Non-pigmented ciliary epithelial cell (primary cell): ENCODE results near the gene GNAI2.
"Not testable (repeated sequence)": the region's sequence is repeated elsewhere in the genome, so short reads cannot be mapped to it uniquely, and the experiment has no call there.

Source experiments
- DNase-seq: peaks from one replicate; pipeline ENCODE4 v3.0.0-alpha.2; 2010; ENCODE audit warnings: low read depth

The GNAI2 gene

GRCh38 chr3:50264383-50264963, 28.5 kb downstream of the GNAI2 start:
- DNase-seq = peak; percentile 80

- DNase-seq = no peak
These were observed 29.0 kb downstream of the GNAI2 start for GRCh38 chr3:50264964-50265485.

- DNase-seq = no peak
These were observed 29.6 kb downstream of the GNAI2 start for GRCh38 chr3:50265571-50265970.

GRCh38 chr3:50266017-50266416, 30.0 kb downstream of the GNAI2 start:
- no peak for DNase-seq

GRCh38 chr3:50266836-50267235, 30.8 kb downstream of the GNAI2 start:
- DNase-seq = no peak

GRCh38 chr3:50267280-50267913, 31.4 kb downstream of the GNAI2 start:
- DNase-seq = no peak

GRCh38 chr3:50268276-50268675, 32.3 kb downstream of the GNAI2 start:
- DNase-seq = no peak

- no peak for DNase-seq
These were observed 32.9 kb downstream of the GNAI2 start, which contains the start of gene SEMA3B for GRCh38 chr3:50268703-50269451. Gene SEMA3B, plus strand, starts transcription at chr3:50269147. Its CDS starts 94 bp downstream, at chr3:50269241.

- no peak for DNase-seq
These were observed 33.5 kb downstream of the GNAI2 start for GRCh38 chr3:50269460-50269859.

GRCh38 chr3:50269977-50270413, 34.0 kb downstream of the GNAI2 start:
- no peak for DNase-seq

GRCh38 chr3:50270422-50271224, 34.6 kb downstream of the GNAI2 start:
- DNase-seq = no peak

- no peak for DNase-seq
These were observed 35.4 kb downstream of the GNAI2 start for GRCh38 chr3:50271314-50271936.

GRCh38 chr3:50272538-50272910, 36.5 kb downstream of the GNAI2 start:
- DNase-seq = not testable (repeated sequence)

- no peak for DNase-seq
These were observed 37.1 kb downstream of the GNAI2 start for GRCh38 chr3:50272911-50273688.

GRCh38 chr3:50273689-50274065, 37.7 kb downstream of the GNAI2 start:
- no peak for DNase-seq

GRCh38 chr3:50274371-50275104, 38.5 kb downstream of the GNAI2 start:
- DNase-seq = no peak

GRCh38 chr3:50275141-50275995, 39.4 kb downstream of the GNAI2 start:
- no peak for DNase-seq

GRCh38 chr3:50275996-50276761, 40.2 kb downstream of the GNAI2 start:
- DNase-seq = no peak

- no peak for DNase-seq
These were observed 40.7 kb downstream of the GNAI2 start for GRCh38 chr3:50276762-50277101.
